ENCODE results near the gene LCK.

Gene LCK
- total RNA-seq = 0 to 0.16 (median 0.03) reads per million in 18 experiments

DNA sequence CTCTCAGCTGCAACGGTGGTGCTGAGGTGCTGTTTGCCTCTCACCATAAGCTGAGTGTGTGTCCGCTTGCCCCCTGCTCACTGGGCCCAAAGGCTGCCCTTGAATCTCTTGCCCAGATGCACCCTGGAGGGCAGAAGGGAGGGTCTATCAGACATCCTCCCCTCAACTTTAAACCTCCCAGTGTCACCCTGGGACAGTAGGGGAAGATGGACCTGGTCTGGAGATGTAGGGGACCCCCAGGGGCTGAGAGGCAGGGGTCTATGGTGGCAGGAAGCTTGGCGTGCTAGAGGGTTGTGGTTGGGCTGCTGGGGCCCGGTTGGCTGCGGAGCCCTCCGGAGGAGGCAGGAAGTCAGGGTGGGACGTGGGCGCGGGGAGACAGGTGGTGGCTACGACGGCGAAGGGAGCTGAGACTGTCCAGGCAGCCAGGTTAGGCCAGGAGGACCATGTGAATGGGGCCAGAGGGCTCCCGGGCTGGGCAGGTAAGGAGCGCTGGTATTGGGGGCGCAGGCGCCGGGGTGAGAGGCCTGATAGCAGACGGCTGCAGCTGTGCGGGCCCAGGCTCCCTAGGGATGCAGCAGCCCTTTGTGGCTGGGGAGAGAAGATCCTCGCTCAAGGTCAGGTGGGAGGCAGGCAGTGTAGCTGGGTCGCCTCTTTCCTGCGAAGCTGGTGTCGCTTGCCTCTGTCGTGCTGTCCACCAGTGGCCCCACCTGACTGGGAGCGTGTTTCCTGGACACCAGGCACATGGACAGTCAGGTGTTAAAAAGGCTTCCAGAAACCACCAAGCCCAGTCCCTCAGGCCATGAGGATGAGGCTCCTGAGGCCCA lies at the start of gene LCK:
Gene LCK (plus strand): TSS at position 373 of the 824 bp plus-strand sequence. CDS start 23,065 bp downstream, outside the sequence.
- no peak for DNase-seq

DNA sequence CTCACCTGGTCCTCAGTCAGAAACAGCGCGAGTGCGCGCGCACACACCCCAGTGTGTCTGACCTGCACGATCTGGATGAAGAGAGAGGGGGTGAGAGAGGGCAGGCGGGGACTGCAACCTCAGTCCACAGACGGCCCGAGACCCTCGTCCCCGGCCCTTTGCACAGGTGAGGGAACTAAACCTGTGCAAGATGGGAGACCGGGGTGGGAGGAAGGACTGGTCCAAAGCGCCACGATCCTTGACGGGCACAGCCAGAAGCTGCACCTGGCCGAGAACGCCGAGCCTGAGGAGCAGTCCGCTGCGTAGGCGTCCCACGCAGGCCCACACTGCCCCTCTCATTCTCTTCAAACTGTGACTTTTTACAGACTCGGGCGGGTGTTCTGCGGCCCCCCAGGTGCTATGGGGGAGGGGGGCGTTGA lies 46.1 kb upstream of the LCK start:
- no peak for DNase-seq

DNA sequence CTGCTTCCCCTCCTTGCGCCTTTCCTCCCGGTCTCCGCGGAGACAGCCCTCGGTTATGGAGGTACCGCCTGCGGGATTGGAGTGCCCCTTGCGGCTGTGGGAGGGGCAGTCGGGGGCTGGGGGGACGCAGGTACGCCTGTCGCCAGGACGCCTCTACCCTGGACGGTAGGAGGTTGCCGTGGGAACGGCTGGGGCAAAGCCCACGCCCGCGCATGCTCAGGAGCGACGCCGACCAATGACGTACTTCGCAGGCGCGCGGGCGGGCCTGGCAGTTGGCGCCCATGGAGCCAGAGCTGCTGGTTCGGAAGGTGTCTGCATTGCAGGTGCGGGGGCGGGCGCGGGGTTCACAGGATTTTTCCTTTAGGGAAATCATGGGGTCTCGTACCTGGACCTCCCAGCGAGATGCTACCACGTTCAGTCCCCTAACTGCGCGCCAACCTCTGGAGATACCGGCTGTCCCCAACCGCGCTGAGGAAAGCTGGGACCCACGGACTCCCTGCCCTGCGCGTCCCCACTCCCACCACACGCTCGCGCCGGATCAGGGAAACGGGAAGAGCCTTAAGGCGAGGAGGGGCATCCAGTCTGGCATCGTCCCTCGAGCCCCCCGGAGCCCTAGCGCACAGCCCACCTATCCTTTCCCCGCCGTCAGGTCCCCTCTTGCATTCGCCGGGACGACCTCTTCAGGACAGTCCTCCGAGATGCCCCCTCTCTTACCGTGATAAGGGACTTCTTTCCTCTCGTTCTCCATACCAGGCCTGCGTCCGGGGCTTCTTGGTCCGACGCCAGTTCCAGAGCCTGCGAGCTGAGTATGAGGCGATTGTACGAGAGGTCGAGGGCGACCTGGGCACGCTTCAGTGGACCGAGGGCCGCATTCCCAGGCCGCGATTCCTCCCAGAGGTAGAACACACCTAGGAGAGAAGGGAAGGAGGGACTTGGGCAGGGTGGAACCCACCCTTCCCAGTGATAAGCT lies 45.4 kb upstream of the LCK start, which contains the start of gene IQCC:
Gene IQCC (plus strand): TSS at position 271 of the 970 bp plus-strand sequence. CDS start 11 bp downstream, at position 282.
- DNase-seq = peak; percentile 72 to 83

DNA sequence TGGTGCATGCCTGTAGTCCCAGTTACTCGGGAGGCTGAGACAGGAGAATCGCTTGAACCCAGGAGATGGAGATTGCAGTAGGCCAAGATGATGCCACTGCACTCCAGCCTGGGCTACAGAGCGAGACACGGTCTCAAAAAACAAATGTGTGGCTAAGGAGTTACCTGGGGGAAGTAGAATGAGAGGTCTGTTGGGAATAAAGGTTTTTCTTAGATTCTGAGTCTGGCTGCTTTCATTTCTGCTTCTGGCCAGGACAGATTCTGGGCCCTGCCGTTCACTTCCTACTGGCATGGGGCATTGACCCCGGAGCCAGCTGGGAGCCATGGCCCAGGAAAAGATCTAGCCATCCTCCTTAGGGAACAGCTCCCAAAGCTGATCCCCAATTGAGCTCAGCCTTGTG lies 42.6 kb upstream of the LCK start:
- DNase-seq = no peak

DNA sequence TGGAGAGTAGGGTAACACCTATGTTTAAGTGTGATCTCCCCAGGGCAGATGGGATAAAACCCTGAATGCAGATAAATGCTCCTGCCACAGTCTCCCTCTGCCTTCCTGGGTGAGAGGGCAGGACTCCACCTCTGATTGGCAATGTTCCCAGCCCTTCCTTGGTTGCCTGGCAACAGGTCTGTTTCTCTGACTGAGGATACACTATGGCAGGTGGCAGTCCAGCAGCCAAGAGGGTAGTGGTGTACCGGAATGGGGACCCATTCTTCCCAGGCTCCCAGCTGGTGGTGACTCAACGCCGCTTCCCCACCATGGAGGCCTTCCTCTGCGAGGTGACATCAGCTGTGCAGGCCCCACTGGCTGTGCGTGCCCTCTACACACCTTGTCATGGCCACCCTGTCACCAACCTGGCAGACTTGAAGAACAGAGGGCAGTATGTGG lies 42.2 kb upstream of the LCK start, which contains the start of gene DCDC2B:
Gene DCDC2B (plus strand): TSS at position 199 of the 438 bp plus-strand sequence. CDS start 5 bp downstream, at position 204.
- no peak for DNase-seq

DNA sequence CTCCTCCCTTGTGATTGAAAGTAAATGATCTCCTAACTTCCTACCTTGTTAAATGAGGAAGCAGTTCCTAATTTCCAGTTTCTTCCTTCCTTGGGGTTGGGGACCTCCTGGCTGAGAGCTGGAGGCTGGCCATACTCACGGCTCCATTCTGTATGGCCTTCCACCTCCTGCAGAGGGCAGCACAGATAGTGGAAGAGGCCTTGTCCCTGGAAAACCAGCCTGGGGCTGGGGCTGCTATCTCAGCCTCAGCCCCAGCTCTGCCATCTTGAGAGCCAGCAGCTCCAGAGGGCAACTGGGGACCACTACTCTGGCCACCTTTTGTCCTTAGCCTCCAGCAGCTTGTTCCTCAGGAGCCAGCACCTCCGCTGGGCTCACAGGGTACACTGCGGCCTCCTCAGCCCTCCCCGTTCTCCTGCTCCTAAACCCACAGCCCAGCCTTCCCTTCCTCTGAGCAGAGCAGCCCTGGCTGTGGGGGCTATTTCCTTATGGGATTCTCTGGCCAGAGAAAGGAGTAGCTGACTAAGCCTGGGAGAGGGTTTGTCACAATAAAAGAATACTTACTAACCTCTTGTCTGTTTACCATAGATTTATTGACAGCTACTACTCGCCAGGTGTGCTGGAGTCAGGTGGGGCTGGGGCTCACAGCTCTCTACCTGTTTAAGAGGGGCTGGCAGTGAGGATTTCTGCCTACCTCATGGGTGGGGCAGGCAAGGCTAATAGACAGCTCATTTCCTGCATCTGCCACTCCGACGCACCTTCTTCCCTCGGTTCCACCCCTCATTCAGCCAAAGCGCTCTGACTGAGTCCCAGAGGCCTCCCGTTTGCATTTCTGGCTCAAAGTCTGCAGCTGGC lies 35.2 kb upstream of the LCK start:
- peak; percentile 50 to 55 for DNase-seq

DNA sequence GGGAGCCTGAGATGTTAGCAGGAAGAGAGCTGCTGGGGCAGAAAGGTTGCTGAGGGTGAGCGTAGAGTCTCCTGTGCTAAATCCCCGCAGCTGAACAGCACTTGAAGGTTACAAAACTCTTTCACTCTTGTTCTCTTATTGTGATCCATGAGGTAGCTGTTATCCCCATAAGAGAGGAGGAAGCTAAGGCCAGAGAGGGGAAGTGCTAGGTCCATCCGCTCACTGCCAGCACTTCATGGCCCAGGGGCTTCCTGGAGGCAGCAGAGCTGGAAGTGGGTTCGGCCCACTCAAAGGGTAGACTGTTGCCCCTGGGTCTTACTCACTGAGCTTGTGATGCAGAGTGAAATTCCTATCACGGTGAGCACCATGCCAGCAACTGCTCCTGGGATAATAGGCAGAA lies 34.5 kb upstream of the LCK start:
- peak; percentile 54 to 59 for DNase-seq

DNA sequence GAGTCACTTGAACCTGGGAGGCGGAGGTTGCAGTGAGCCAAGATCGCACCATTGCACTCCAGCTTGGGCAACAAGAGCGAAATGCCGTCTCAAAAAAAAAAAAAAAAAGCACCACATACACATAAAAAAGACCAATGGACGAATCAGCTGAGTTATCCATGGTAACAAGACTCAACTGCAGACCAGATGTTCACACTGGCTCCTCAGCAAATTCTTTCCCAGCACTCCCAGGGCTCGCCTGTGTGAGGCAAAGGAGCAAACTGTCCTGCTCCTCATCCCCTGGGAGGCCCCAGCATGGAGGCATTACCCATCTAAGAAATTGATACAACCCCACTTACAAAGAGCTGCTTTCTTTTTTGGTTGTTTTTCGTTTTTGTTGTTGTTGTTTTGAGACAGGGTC lies 32.0 kb upstream of the LCK start:
- DNase-seq = no peak

DNA sequence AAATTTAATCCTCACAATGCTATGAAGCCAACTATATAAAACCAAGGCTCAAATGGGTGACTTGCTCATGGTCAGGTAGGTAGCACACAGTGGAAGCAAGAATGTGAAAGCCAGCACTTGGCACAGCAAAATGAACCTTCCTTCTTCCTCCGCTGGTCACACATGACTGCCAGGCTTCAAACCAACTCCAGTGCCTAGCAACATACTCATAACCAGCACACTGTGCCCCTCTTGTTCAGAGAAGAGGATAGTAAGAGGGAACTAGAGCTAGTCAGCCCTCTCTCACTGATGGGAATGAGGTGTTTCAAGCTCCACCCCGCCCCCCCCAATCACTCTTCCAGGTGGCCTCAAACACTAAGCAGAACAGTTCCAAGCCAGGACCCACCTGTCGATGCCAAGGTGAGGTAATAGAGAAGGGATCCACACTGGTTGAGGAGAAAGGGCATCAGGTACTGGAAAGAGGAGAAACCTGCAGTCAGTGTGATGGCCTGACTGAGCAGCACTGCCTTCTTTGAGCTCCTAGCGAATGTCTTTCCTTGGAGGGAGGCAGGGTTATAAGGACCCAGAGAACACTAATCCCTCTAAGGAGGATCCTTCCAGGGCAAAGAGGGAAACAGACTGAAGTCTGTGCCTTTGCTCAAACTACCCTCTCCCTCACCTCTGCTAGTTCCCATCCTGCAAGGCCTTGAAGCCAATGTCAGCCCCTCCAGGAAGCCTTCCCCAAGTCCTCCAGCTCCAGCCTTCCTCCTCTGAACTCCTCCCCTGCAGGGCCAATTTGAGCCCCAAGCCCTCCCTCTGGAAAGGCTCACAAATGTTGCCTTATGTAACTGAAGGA lies 30.1 kb upstream of the LCK start:
- no peak for DNase-seq

DNA sequence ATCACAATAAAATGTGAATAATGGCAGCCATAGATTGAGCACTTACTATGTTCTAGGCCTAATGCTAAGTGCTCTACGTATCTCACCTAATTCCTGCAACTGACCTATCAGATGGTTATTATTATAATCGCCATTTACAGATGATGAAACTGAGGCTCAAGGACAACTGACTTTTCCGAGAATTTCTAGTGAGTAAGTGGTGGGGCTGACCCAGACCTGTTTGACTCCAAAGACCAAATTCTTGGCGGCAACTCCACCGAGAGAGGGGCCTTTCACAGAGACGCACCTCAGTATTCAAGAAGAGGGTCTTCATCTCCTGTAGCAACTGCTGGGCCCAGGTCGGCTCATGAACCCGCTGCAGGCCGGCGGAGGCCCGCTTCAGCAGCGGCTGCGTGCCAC lies 29.5 kb upstream of the LCK start:
- DNase-seq = no peak

DNA sequence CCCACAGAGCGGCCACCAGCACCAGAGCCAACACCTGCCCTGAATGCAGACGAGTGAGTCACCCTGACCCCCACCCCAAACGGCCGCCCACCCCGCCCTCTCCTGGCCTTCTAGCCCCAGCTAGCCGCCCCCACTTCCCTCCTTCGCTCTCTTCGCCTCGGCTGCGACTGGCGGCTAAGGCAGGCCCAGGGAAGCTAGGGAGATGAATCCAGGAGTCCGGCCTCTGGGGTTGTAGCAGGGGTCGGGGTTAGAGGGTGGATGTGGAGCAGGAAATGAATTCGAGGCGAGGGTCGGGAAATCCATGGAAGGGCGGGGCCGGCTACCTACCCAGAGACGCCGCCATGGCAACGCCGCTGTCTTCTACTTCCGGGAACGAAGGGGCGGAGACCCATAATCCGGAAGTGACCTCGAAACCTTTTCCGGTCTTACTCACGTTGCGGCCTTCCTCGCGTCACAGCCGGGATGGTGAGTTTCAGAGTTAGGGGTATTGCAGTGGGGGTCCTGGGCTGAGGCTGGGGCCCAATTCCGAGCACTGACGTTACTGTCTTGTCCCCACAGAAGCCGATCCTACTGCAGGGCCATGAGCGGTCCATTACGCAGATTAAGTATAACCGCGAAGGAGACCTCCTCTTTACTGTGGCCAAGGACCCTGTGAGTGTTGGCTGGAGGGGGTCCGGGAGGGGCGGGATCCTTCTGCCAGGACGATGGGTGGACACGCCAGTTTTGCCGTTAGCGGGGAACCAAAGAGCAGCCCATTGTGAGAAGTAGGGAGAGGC lies 28.9 kb upstream of the LCK start, which contains the start of the genes EIF3I and TMEM234:
Gene EIF3I (plus strand): TSS at position 428 of the 776 bp plus-strand sequence. CDS start 35 bp downstream, at position 463.
Gene TMEM234 (minus strand): TSS at position 374 of the 776 bp plus-strand sequence. CDS start 31 bp downstream, at position 343.
- DNase-seq = peak; percentile 92 to 93

DNA sequence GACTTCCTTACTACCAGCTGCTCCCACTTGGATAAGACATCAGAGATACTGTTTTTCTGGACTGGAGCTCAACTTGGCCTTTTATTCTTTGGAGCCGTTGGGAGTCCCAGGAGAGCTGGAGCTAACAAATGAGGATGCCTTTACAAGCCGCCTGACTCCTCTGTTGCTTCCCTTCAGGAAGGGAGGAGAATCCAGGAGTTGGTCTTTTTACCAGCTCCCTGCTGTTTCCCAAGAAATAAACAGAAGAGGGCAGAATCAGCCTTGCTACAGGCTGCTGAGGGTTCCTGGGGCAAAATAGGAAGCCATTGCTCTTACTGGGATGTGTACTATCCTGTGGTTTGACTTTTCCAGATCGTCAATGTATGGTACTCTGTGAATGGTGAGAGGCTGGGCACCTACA lies 27.4 kb upstream of the LCK start:
- no peak for DNase-seq

DNA sequence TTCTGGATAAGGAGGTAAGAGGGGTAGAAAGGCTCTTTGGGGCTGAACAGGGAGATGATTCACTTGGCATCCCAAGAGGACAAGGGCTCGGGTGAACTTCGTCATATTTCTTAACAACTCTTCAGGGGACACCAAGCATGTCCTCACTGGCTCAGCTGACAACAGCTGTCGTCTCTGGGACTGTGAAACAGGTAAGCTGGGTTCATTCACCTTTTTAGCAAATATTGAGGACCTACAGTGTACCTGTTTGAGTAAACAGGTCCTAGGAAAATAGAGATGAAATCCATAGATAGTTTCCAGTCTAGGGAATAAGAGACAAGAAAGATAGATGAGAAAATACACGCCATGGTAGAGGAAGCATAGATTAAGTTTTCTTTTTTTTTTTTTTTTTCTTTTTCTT lies 26.8 kb upstream of the LCK start:
- DNase-seq = no peak

DNA sequence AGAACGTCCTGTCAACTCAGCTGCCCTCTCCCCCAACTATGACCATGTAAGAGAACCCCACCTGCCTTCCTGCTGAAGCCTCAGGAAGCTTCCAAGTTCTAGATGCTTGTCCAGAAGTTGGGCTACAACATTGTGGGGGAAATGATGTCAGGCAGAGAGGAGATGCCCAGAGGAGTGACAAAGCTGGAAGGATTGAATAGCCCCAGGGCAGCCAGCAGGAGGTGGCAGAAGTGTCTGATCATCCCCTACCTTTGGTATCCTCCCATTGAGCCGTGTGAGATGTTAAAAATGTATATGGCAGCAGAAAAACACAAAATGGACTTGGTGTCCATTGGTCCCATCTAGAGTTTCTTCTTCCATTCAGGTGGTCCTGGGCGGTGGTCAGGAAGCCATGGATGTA lies 22.3 kb upstream of the LCK start:
- DNase-seq = no peak

DNA sequence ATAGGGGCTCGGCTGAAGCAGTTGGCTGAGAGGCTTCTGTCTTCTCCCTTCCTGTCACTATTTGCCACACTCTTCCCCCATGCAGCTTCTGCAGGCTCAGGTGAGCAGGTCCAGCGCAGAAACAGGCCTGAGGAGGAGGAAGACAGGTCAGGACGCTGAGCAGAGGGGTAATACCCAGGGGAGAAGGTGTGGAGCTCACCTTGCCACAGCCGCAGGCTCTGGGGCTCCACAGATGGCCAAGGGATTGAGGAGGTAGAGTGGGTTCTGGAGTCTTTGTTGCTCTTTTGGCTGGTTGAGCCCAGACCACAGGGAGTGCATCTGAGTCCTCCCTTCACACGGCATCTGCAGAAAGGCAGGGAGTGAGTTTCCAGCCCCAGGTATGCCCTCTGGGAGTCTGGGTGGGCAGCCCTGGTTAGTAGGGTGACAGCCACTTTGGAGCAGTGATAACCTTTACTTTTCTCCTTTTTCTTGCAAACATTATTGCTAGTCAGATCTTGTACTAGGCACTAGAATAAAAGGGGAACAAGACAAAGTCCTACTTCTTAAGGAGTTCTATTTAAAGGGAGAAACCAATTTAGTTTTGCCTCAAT lies 19.1 kb upstream of the LCK start:
- DNase-seq = no peak

DNA sequence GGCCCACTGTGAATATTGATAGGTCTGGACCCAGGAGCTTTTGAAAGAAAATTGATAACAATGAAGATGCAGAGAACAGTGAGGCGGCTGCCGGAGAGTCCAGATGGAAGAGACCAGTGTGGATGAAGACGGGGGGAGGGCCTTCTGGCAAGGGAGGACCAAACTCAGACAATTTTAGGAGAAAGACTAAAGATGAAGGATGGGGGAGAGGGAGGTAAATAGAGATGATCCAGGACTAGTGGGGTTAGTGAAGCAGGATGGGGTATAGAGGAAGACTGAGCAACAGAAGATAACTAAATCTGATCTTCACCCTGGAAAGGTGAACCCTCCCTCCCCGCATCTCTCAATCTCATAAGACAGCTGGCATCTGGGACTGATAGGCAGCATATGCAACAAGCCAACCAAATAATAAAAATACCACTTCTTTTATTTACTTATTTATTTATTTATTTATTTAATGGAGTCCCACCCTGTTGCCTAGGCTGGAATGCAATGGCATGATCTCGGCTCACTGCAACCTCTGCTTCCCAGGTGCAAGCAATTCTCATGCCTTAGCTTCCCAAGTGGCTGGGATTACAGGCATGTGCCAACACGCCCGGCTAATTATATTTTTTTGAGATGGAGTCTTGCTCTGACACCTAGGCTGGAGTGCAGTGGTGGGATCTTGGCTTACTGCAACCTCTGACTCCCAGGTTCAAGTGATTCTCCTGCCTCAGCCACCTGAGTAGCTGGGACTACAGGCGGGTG lies 18.3 kb upstream of the LCK start:
- DNase-seq = no peak

DNA sequence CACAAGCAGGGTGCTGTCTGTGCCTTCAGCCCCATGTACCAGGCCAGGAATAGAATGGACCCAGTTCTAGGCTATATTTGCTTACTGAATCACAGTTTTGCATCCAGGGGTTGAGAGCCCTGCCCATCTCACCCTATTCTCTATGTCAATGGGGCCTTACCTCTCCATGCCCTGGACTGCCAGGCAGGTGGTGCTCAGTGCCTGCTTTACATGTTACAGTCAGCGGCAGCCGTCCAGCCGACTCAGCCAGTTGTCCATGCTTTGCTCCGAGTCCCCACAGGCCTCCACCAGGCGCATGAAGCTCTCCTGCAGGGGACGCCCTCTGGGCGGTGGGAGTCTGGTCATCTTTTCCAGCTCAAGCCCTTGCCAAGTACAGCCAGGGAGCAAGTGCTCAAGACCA lies 16.3 kb upstream of the LCK start:
- no peak for DNase-seq

DNA sequence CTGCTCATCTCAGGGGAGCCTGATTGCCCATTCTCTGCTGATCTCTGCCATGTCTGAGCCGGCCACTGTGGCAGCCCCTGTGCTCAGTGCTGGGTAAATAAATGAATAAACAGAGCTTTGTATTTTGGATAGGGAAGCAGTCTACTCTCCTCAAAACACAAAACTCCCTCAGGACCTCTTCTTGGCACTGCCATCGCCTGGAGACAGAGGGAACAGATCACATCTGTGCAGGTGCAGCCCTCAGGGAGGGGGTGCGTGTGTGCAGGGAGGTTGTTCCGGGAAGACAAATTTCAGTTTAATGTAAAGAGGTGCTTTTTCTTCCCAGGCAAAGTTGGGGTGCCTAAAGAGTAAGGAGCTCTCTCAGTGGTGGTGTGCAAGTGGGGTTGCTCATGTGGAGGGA lies 11.7 kb upstream of the LCK start:
- no peak for DNase-seq

DNA sequence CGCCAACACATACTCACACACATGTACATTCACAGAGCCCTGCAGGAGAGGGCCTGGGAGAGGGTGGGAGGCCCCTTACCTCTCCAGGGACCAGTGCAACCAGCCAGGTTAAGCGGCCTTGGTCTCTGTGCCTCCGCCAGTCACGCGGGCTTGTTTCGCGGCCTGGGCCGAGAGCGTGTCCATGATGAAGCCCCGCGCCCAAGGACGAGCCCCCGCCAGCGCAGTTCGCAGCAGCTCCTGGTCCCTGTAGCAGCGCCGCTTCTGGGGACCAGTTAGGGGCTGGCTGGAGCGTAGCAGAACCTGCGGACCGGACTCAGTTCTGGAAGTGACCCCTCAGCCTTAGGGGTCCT lies 11.3 kb upstream of the LCK start:
- no peak for DNase-seq

Data from inflammatory macrophage (primary cell).